HepG2 (cell line): ENCODE data around the gene CNP. TPM values are rescaled to one million over a fixed set of nuclear protein-coding genes. Genes with fewer than 3 reads are reported as not detected.

Source experiments
- CAMTA2 ChIP-seq: sonication (generic); formaldehyde crosslinking; IDR thresholded peaks from 2 replicates; pipeline ENCODE4 v1.4.0; 2020; ENCODE audit warnings: mild to moderate bottlenecking, missing genetic modification reagents, borderline replicate concordance
- CEBPG ChIP-seq: IDR thresholded peaks from 2 replicates; pipeline ENCODE4 v1.6.1; 2016
- ELF3 ChIP-seq: IDR thresholded peaks from 2 replicates; pipeline ENCODE4 v1.6.1; 2016; ENCODE audit warnings: missing genetic modification reagents, missing compliant biosample characterization
- FOSL1 ChIP-seq: sonication (generic); formaldehyde crosslinking; IDR thresholded peaks from 2 replicates; pipeline ENCODE4 v1.9.0; 2021; ENCODE audit warnings: missing genetic modification reagents, borderline replicate concordance
- KLF16 ChIP-seq, 2 experiments: sonication (generic) in 1 of 2; formaldehyde crosslinking in 1 of 2; IDR thresholded peaks; 2 replicates each; pipeline versions ENCODE4 v1.6.1 to v1.8.0; 2016 to 2023; ENCODE audit warnings: missing genetic modification reagents in 2 of 2, missing compliant biosample characterization in 1 of 2
- MAFF ChIP-seq: IDR thresholded peaks from 2 replicates; pipeline ENCODE4 v1.6.1; 2011; ENCODE audit warnings: low read depth, low read length, improper control_type of control experiment
- RFXANK ChIP-seq: IDR thresholded peaks from 2 replicates; pipeline ENCODE4 v1.6.1; 2016
- TEAD2 ChIP-seq: sonication (generic); formaldehyde crosslinking; IDR thresholded peaks from 2 replicates; pipeline ENCODE4 v1.9.0; 2021; ENCODE audit warnings: missing genetic modification reagents
- TGIF2 ChIP-seq: IDR thresholded peaks from 2 replicates; pipeline ENCODE4 v1.6.1; 2016; ENCODE audit warnings: control low read depth, missing compliant biosample characterization
- ZNF326 ChIP-seq: sonication (generic); formaldehyde crosslinking; IDR thresholded peaks from 2 replicates; pipeline ENCODE4 v1.4.0; 2020; ENCODE audit warnings: missing genetic modification reagents, borderline replicate concordance
- ZNF672 ChIP-seq: sonication (generic); formaldehyde crosslinking; IDR thresholded peaks from 2 replicates; pipeline ENCODE4 v1.8.1; 2022; ENCODE audit warnings: missing genetic modification reagents
- ZNF749 ChIP-seq: sonication (generic); formaldehyde crosslinking; IDR thresholded peaks from 2 replicates; pipeline ENCODE4 v1.8.0; 2022; ENCODE audit warnings: mild to moderate bottlenecking, missing genetic modification reagents, moderate library complexity, borderline replicate concordance
- polyA plus RNA-seq, 8 experiments: library from polyadenylated mRNA; depleted of rRNA in 3 of 8; stranded (reverse) in 7 of 8; unstranded in 1 of 8; fragments of >200 nt; fragmentation: Illumina TruSeq in 4 of 8; extraction: Trizol in 4 of 8; gene quantifications; 2 replicates each; pipeline versions ENCODE4 v1.2.1 to v1.2.3, GENCODE V29; 2011 to 2016; ENCODE audit warnings: low read depth in 4 of 8, missing spikeins in 1 of 8, mixed read lengths in 1 of 8; ENCODE audit not compliant: insufficient read depth in 1 of 8
- total RNA-seq, 5 experiments: library from RNA; depleted of rRNA; stranded (reverse); fragments of >200 nt; fragmentation: Illumina TruSeq; extraction: Trizol; gene quantifications; 2 replicates each; pipeline ENCODE4 v1.2.3, GENCODE V29; 2016; ENCODE audit warnings: low read depth in 1 of 5
- TF ChIP-seq, protein P1 (sequence below): sonication (generic); formaldehyde crosslinking; IDR thresholded peaks from one replicate; pipeline ENCODE4 v1.5.1; 2020; ENCODE audit warnings: mild to moderate bottlenecking, missing genetic modification reagents; ENCODE audit errors: not compliant biosample characterization
- TF ChIP-seq, protein P2 (sequence below): sonication (generic); formaldehyde crosslinking; IDR thresholded peaks from 2 replicates; pipeline ENCODE4 v1.5.1; 2020; ENCODE audit warnings: missing genetic modification reagents, mild to moderate bottlenecking, borderline replicate concordance
- TF ChIP-seq, protein P3 (sequence below): sonication (generic); formaldehyde crosslinking; IDR thresholded peaks from 2 replicates; pipeline ENCODE4 v1.5.1; 2020; ENCODE audit warnings: missing genetic modification reagents, mild to moderate bottlenecking, borderline replicate concordance

CNP gene
- total and polyA plus RNA-seq, 2 of the 13 experiments (the other 11 are each of a cell fraction or from before 2014, with no cell fraction given) = 97.2 to 161 TPM

DNA sequence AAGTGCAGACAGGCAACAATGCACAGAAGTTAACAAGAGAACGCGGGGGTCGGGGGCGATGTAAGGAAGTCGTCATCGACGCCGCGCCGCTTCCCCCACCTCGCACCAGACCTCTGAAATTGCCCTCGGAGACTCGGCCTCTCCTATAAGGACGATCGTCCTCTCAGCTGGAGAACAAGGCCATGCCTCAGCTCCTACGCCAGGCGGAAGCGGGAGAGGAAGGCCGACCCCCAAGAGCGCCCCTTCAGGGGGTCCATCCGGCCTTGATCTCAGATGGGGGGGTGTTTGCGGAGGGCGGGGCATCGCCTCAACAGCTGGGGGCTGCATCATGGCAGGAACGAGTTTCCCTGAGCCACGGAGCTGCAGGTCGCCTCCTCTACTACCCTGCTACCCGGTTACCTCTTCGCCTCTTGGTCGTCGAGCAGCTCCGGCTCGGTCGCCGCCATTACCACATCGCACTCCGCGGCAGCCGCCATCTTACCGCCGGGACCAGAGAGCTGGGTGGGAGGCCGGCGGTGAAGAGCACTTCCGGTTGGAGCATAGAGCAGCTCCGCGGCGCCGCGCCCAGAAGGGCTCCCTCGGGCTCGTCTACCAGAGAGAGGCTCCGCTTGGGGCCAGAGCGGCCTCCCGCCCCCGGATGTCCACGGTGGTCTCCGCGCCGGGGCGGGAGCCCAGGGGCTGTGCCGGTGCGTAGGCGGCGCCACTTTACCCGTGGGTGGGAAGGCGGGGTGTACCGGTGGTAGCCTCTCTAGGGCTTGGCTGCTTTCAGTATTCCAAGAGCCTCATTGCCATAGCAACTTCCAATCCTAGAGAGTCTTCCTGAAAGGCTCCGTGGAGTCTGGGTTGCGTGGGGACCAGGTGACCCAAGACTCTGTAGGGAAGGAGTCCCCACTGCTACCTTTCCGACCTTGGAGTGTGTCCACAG is 50.6 kb downstream of the CNP start, which contains the start of gene DNAJC7 (continued):
- TF ChIP-seq, protein P1, sequence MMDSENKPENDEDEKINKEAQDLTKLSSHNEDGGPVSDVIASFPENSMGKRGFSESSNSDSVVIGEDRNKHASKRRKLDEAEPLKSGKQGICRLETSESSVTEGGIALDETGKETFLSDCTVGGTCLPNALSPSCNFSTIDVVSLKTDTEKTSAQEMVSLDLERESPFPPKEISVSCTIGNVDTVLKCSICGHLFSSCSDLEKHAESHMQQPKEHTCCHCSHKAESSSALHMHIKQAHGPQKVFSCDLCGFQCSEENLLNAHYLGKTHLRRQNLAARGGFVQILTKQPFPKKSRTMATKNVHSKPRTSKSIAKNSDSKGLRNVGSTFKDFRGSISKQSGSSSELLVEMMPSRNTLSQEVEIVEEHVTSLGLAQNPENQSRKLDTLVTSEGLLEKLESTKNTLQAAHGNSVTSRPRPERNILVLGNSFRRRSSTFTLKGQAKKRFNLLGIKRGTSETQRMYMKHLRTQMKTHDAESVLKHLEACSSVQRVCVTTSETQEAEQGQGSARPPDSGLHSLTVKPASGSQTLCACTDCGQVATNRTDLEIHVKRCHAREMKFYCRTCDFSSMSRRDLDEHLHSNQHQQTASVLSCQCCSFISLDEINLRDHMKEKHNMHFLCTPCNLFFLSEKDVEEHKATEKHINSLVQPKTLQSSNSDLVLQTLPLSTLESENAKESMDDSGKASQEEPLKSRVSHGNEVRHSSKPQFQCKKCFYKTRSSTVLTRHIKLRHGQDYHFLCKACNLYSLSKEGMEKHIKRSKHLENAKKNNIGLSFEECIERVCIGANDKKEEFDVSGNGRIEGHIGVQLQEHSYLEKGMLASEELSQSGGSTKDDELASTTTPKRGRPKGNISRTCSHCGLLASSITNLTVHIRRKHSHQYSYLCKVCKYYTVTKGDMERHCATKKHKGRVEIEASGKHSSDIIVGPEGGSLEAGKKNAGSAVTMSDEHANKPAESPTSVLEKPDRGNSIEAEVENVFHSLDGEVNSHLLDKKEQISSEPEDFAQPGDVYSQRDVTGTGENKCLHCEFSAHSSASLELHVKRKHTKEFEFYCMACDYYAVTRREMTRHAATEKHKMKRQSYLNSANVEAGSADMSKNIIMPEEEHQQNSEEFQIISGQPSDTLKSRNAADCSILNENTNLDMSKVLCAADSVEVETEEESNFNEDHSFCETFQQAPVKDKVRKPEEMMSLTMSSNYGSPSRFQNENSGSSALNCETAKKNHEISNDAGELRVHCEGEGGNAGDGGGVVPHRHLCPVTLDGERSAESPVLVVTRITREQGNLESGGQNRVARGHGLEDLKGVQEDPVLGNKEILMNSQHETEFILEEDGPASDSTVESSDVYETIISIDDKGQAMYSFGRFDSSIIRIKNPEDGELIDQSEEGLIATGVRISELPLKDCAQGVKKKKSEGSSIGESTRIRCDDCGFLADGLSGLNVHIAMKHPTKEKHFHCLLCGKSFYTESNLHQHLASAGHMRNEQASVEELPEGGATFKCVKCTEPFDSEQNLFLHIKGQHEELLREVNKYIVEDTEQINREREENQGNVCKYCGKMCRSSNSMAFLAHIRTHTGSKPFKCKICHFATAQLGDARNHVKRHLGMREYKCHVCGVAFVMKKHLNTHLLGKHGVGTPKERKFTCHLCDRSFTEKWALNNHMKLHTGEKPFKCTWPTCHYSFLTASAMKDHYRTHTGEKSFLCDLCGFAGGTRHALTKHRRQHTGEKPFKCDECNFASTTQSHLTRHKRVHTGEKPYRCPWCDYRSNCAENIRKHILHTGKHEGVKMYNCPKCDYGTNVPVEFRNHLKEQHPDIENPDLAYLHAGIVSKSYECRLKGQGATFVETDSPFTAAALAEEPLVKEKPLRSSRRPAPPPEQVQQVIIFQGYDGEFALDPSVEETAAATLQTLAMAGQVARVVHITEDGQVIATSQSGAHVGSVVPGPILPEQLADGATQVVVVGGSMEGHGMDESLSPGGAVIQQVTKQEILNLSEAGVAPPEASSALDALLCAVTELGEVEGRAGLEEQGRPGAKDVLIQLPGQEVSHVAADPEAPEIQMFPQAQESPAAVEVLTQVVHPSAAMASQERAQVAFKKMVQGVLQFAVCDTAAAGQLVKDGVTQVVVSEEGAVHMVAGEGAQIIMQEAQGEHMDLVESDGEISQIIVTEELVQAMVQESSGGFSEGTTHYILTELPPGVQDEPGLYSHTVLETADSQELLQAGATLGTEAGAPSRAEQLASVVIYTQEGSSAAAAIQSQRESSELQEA (CRISPR knock-in tag) = peak; percentile 72
- TF ChIP-seq TEAD2 (CRISPR knock-in tag) (no peak), MAFF (no peak), RFXANK (CRISPR knock-in tag) (peak; percentile 86), CAMTA2 (CRISPR knock-in tag) (0 out of 2 replicates have a peak, but pooled peaks have one; percentile 66), ZNF326 (CRISPR knock-in tag) (no peak; the same call in 1 of the 2 replicates), TGIF2 (no peak), CEBPG (CRISPR knock-in tag) (peak; percentile 48), KLF16 (CRISPR knock-in tag; IDR thresholded peaks at IDR 0.05) (peak; percentile 24 to 95; a peak in 2 of 4 replicates), ELF3 (peak; percentile 83; the same call in 1 of the 2 replicates), FOSL1 (CRISPR knock-in tag) (0 out of 2 replicates have a peak, but pooled peaks have one; percentile 11), ZNF749 (CRISPR knock-in tag) (peak; percentile 34; the same call in 1 of the 2 replicates), ZNF672 (no peak)
- TF ChIP-seq, protein P2, sequence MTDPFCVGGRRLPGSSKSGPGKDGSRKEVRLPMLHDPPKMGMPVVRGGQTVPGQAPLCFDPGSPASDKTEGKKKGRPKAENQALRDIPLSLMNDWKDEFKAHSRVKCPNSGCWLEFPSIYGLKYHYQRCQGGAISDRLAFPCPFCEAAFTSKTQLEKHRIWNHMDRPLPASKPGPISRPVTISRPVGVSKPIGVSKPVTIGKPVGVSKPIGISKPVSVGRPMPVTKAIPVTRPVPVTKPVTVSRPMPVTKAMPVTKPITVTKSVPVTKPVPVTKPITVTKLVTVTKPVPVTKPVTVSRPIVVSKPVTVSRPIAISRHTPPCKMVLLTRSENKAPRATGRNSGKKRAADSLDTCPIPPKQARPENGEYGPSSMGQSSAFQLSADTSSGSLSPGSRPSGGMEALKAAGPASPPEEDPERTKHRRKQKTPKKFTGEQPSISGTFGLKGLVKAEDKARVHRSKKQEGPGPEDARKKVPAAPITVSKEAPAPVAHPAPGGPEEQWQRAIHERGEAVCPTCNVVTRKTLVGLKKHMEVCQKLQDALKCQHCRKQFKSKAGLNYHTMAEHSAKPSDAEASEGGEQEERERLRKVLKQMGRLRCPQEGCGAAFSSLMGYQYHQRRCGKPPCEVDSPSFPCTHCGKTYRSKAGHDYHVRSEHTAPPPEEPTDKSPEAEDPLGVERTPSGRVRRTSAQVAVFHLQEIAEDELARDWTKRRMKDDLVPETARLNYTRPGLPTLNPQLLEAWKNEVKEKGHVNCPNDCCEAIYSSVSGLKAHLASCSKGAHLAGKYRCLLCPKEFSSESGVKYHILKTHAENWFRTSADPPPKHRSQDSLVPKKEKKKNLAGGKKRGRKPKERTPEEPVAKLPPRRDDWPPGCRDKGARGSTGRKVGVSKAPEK (CRISPR knock-in tag) = no peak
- TF ChIP-seq, protein P3, sequence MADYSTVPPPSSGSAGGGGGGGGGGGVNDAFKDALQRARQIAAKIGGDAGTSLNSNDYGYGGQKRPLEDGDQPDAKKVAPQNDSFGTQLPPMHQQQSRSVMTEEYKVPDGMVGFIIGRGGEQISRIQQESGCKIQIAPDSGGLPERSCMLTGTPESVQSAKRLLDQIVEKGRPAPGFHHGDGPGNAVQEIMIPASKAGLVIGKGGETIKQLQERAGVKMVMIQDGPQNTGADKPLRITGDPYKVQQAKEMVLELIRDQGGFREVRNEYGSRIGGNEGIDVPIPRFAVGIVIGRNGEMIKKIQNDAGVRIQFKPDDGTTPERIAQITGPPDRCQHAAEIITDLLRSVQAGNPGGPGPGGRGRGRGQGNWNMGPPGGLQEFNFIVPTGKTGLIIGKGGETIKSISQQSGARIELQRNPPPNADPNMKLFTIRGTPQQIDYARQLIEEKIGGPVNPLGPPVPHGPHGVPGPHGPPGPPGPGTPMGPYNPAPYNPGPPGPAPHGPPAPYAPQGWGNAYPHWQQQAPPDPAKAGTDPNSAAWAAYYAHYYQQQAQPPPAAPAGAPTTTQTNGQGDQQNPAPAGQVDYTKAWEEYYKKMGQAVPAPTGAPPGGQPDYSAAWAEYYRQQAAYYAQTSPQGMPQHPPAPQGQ (CRISPR knock-in tag) = no peak
